ENCODE measurements around the gene PIEZO1. TPM values are rescaled to one million over a fixed set of nuclear protein-coding genes. Genes with fewer than 3 reads are reported as not detected.

The PIEZO1 gene
- total and polyA plus RNA-seq, 2 donors (not counting 3 experiments of a cell fraction or from before 2014, with no cell fraction given): 298 to 322 TPM

GRCh38 chr16:88690341-88691128, 94.5 kb downstream of the PIEZO1 start:
- H3K27me3 ChIP-seq (ENCODE audit: control insufficient read depth in 2 of 2, insufficient read depth in 2 of 2, low read length in 2 of 2): peaks cover 0 to 2% of the 10 kb centered on the region in 2 experiments
- ChIA-PET POLR2A (no interaction called here), CTCF (no interaction called here)
- no peak overlapping the region for H2AFZ ChIP-seq (ENCODE audit: low read depth, low read length)
- intact Hi-C loops (cut with micrococcal nuclease): no loop called here
- H3K9ac ChIP-seq (replicated peaks; ENCODE audit: extremely low read depth, insufficient read depth, low read length): no peak overlapping the region
- H3K9me1 ChIP-seq (replicated peaks; ENCODE audit: control insufficient read depth, extremely low read depth, insufficient read depth, low read length): no peaks in the 10 kb centered on the region
- no peak overlapping the region for H3K4me3 ChIP-seq (replicated peaks in 1 of 3; ENCODE audit: insufficient read depth in 1 of 3, low read depth in 1 of 3, low read length in 3 of 3)
- FAIRE-seq (no peak), DNase-seq (ENCODE audit: low read depth, low spot score) (no peak)
- dilution Hi-C loops (cut with MboI; ENCODE audit: extremely low pct_ligation_motif_present, low sequenced_read_pairs): no loop called here
- H3K27ac ChIP-seq (ENCODE audit: insufficient read depth, low read depth, low read length): no peak overlapping the region
- H3K9me3 ChIP-seq (replicated peaks; ENCODE audit: control insufficient read depth, insufficient read depth, low read length): no peaks in the 10 kb centered on the region
- TF ChIP-seq GATA2 (IDR thresholded peaks at IDR 0.05; ENCODE audit: insufficient read depth, insufficient read length, low read depth, low read length) (no peak), MYC (IDR thresholded peaks at IDR 0.05; ENCODE audit: low read depth, low read length) (no peak), EZH2 (IDR thresholded peaks at IDR 0.05; ENCODE audit: borderline replicate concordance, low read depth, low read length, severe bottlenecking) (no peak), MAX (IDR thresholded peaks at IDR 0.05; ENCODE audit: insufficient read depth, insufficient read length) (no peak), JUN (IDR thresholded peaks at IDR 0.05; ENCODE audit: borderline replicate concordance, insufficient read depth, insufficient read length, low read depth) (no peak), POLR2AphosphoS5 (IDR thresholded peaks at IDR 0.05; ENCODE audit: insufficient read depth, low read depth, low read length) (no peak), FOS (IDR thresholded peaks at IDR 0.05; ENCODE audit: borderline replicate concordance, insufficient read depth, low read length) (no peak), POLR2A (IDR thresholded peaks at IDR 0.05; ENCODE audit: low read depth, low read length) (no peak)
- TF ChIP-seq, protein P1, sequence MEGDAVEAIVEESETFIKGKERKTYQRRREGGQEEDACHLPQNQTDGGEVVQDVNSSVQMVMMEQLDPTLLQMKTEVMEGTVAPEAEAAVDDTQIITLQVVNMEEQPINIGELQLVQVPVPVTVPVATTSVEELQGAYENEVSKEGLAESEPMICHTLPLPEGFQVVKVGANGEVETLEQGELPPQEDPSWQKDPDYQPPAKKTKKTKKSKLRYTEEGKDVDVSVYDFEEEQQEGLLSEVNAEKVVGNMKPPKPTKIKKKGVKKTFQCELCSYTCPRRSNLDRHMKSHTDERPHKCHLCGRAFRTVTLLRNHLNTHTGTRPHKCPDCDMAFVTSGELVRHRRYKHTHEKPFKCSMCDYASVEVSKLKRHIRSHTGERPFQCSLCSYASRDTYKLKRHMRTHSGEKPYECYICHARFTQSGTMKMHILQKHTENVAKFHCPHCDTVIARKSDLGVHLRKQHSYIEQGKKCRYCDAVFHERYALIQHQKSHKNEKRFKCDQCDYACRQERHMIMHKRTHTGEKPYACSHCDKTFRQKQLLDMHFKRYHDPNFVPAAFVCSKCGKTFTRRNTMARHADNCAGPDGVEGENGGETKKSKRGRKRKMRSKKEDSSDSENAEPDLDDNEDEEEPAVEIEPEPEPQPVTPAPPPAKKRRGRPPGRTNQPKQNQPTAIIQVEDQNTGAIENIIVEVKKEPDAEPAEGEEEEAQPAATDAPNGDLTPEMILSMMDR (IDR thresholded peaks at IDR 0.05; ENCODE audit: extremely low read depth in 1 of 2, insufficient read depth in 1 of 2, low read depth in 1 of 2, low read length in 2 of 2): no peak
- BruUV-seq (replicated peaks): no TSS peak
- no peaks in the 10 kb centered on the region for H3K4me1 ChIP-seq (ENCODE audit: control insufficient read depth, extremely low read depth, insufficient read depth, low read length)
- no peaks in the 10 kb centered on the region for H3K36me3 ChIP-seq (ENCODE audit: control insufficient read depth in 2 of 2, extremely low read depth in 1 of 2, insufficient read depth in 2 of 2, low read length in 2 of 2)
- H3K4me2 ChIP-seq (ENCODE audit: insufficient read depth, low read length): no peak overlapping the region
- no peaks in the 10 kb centered on the region for H4K20me1 ChIP-seq (replicated peaks; ENCODE audit: control insufficient read depth, extremely low read depth, insufficient read depth, low read length)
- no peaks in the 10 kb centered on the region for H3K79me2 ChIP-seq (ENCODE audit: control insufficient read depth, insufficient read depth, low read length)
